ENCODE results near the gene HSD17B1. TPM values are rescaled to one million over a fixed set of nuclear protein-coding genes. Genes with fewer than 3 reads are reported as not detected.
"Not testable (repeated sequence)": the region's sequence is repeated elsewhere in the genome, so short reads cannot be mapped to it uniquely, and the experiment has no call there.

HSD17B1 gene
- total RNA-seq, 1 donor from 2014 or later = 3.2 TPM

- DNase-seq (ENCODE audit: low spot score) = no peak
These were observed 27.5 kb upstream of the HSD17B1 start for GRCh38 chr17:42525221-42525620.

- DNase-seq (ENCODE audit: low spot score) = no peak
These were observed 26.7 kb upstream of the HSD17B1 start for GRCh38 chr17:42526031-42526444.

GRCh38 chr17:42527932-42528331, 24.8 kb upstream of the HSD17B1 start:
- DNase-seq (ENCODE audit: low spot score) = no peak

GRCh38 chr17:42529061-42529460, 23.7 kb upstream of the HSD17B1 start:
- DNase-seq (ENCODE audit: low spot score) = no peak

GRCh38 chr17:42530952-42531454, 21.7 kb upstream of the HSD17B1 start:
- no peak for DNase-seq (ENCODE audit: low spot score)

- DNase-seq (ENCODE audit: low spot score) = no peak
These were observed 21.0 kb upstream of the HSD17B1 start for GRCh38 chr17:42531455-42532354.

GRCh38 chr17:42535155-42536047, 17.3 kb upstream of the HSD17B1 start:
- DNase-seq (ENCODE audit: low spot score) = no peak

GRCh38 chr17:42536048-42536371, 16.7 kb upstream of the HSD17B1 start, which contains the start of gene NAGLU:
Gene NAGLU (plus strand): TSS chr17:42536241. CDS start chr17:42536273, 32 bp downstream.
- peak; percentile 99 for DNase-seq (ENCODE audit: low spot score)

- DNase-seq (ENCODE audit: low spot score) = peak; percentile 96
These were observed 16.2 kb upstream of the HSD17B1 start for GRCh38 chr17:42536372-42537155.

- DNase-seq (ENCODE audit: low spot score) = no peak
These were observed 15.4 kb upstream of the HSD17B1 start for GRCh38 chr17:42537156-42537805.

GRCh38 chr17:42537826-42538451, 14.8 kb upstream of the HSD17B1 start:
- DNase-seq (ENCODE audit: low spot score) = no peak

- DNase-seq (ENCODE audit: low spot score) = no peak
These were observed 14.2 kb upstream of the HSD17B1 start for GRCh38 chr17:42538482-42538881.

- DNase-seq (ENCODE audit: low spot score) = not testable (repeated sequence)
These were observed 12.2 kb upstream of the HSD17B1 start for GRCh38 chr17:42540558-42540957.

- no peak for DNase-seq (ENCODE audit: low spot score)
These were observed 11.5 kb upstream of the HSD17B1 start for GRCh38 chr17:42541041-42541833.

GRCh38 chr17:42543190-42544079, 9.3 kb upstream of the HSD17B1 start:
- DNase-seq (ENCODE audit: low spot score) = no peak

GRCh38 chr17:42544874-42545283, 7.8 kb upstream of the HSD17B1 start:
- no peak for DNase-seq (ENCODE audit: low spot score)

GRCh38 chr17:42545755-42546505, 6.8 kb upstream of the HSD17B1 start:
- not testable (repeated sequence) for DNase-seq (ENCODE audit: low spot score)

Measured in mesenteric fat pad (tissue), 1 donor.